BE2C (cell line): ENCODE data around the gene NUMBL.
A peak's percentile ranks its signal among the peaks of the same experiment; 100 is the strongest.

Experiments
- DNase-seq: peaks from one replicate; pipeline ENCODE4 v3.0.0-alpha.2; 2020
- H3K27me3 ChIP-seq: fragments of 250-450 bp; sonication (Bioruptor Pico); 2 replicates; pipeline ENCODE4 v1.5.1; 2020; ENCODE audit warnings: mild to moderate bottlenecking
- H3K36me3 ChIP-seq: fragments of 250-450 bp; sonication (Bioruptor Pico); 2 replicates; pipeline ENCODE4 v1.5.1; 2020; ENCODE audit warnings: mild to moderate bottlenecking
- H3K4me1 ChIP-seq: fragments of 250-450 bp; sonication (Bioruptor Pico); 2 replicates; pipeline ENCODE4 v1.5.1; 2020
- H3K4me3 ChIP-seq: 2 replicates; pipeline ENCODE4 v1.5.1; 2011; ENCODE audit warnings: low read depth, low read length
- H3K9me3 ChIP-seq: fragments of 250-450 bp; sonication (Bioruptor Pico); 2 replicates; pipeline ENCODE4 v1.5.1; 2020
- CTCF ChIP-seq: IDR thresholded peaks from 2 replicates; pipeline ENCODE4 v1.5.1; 2012; ENCODE audit warnings: mild to moderate bottlenecking, low read depth, low read length

The NUMBL gene

DNA sequence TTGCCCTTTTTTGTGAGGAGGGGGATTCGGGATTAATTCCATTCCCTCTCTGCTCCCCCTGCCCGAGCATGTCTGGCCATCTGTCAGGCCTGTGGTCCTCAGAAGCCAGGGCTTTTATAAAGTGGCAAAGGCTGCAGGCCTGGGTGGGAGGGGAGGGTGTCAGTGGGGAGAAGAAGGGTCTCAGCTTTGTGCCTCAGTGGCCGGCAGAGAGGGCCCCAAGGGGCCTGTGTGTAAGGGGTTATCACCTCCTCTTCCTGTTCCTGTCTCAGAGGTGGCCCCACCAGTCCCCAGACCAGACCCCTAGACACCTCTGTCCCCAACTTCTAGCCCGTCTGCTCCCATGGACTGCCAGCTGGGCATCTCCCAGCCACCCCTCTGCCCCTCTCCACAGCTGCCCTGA lies 3.4 kb upstream of the NUMBL start:
- no peak for TF ChIP-seq CTCF
- H3K36me3 ChIP-seq = peaks cover 3% of the 10 kb centered on the region; the same call in 1 of the 2 replicates
- H3K27me3 ChIP-seq = no peaks in the 10 kb centered on the region
- H3K4me3 ChIP-seq = no peak overlapping the region
- no peak for DNase-seq
- H3K4me1 ChIP-seq = peaks cover 13% of the 10 kb centered on the region
- H3K9me3 ChIP-seq = no peaks in the 10 kb centered on the region

- Histone ChIP-seq H3K4me3 (no peak overlapping the region), H3K27me3 (no peaks in the 10 kb centered on the region), H3K9me3 (no peaks in the 10 kb centered on the region), H3K36me3 (peaks cover 3% of the 10 kb centered on the region; the same call in 1 of the 2 replicates), H3K4me1 (peaks cover 13% of the 10 kb centered on the region)
- no peak for DNase-seq
- no peak for TF ChIP-seq CTCF
These were observed 2.8 kb upstream of the NUMBL start for GRCh38 chr19:40693150-40693788.

DNA sequence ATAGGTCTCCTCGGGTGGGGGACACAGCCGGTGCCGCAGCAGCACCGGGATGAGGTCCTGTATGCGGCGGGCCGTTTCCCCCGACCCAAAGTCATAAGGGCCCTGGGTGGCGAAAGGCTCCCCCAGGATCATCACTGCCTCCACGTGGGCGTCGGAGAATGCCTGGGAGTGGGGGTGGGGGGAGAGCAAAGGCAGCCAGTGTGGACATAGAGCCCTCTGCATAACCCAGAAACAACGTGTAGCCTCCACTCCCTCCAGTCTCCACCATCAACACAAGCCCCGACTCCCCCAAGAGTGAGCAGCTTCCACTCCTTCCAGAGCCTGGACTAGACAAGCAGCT lies 1.7 kb upstream of the NUMBL start:
- peaks cover 3% of the 10 kb centered on the region; the same call in 1 of the 2 replicates for H3K36me3 ChIP-seq
- no peaks in the 10 kb centered on the region for H3K9me3 ChIP-seq
- H3K4me1 ChIP-seq = peaks cover 13% of the 10 kb centered on the region
- no peak for TF ChIP-seq CTCF
- no peak for DNase-seq
- H3K4me3 ChIP-seq = no peak overlapping the region
- no peaks in the 10 kb centered on the region for H3K27me3 ChIP-seq

DNA sequence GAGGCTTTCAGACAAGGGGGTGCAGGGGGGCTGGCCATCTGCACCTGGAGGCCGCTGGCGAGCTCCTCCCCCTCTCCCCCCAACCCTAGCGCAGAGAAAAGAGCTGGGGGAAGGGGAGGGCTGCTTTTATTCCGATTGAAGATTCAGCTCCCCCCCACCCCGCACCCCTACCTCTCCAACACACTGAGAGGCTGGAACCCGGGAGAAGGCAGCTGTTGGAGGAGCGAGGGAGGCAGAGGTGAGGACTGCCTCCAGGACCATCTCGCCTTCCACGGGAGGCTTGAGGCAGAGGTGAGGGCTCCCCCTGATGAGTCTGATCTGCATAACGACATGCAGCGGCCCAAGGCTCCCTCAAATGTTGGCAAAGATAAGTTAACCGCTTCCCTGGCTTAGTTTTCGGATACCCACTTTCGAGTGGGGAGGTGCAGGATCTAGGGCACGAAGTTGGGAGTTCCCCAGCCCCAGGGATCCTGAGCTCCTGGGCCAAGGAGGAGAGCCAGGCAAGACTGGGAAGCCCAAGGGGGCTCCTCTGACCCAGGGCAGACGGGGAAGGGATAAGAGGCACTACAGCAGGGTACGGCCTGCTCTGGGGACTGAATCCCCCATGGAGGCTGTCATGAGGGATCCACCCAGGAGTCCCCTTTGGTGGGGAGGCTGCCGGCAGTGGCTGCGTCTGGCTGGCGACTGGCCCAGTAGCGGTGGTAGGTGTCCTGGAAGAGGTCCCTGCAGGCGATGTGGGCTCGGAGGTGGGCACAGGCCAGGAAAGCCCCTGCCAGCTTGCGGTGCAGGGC lies 1.2 kb upstream of the NUMBL start:
- Histone ChIP-seq H3K4me1 (peaks cover 13% of the 10 kb centered on the region), H3K27me3 (no peaks in the 10 kb centered on the region), H3K36me3 (peaks cover 3% of the 10 kb centered on the region; the same call in 1 of the 2 replicates), H3K4me3 (no peak overlapping the region), H3K9me3 (no peaks in the 10 kb centered on the region)
- no peak for TF ChIP-seq CTCF
- no peak for DNase-seq

GRCh38 chr19:40690693-40691420 lies 406 bp upstream of the NUMBL start:
- TF ChIP-seq CTCF = no peak
- peaks cover 3% of the 10 kb centered on the region; the same call in 1 of the 2 replicates for H3K36me3 ChIP-seq
- no peaks in the 10 kb centered on the region for H3K27me3 ChIP-seq
- peak overlapping the region; percentile 82 for H3K4me3 ChIP-seq
- H3K9me3 ChIP-seq = no peaks in the 10 kb centered on the region
- DNase-seq = peak; percentile 98
- H3K4me1 ChIP-seq = peaks cover 13% of the 10 kb centered on the region
